ENCODE measurements around the gene CCNE1. TPM values are rescaled to one million over a fixed set of nuclear protein-coding genes. Genes with fewer than 3 reads are reported as not detected.

The CCNE1 gene
- total and polyA plus RNA-seq, 9 of the 15 experiments (the other 6 are each of a cell fraction or from before 2014, with no cell fraction given) = 6.2 to 41.0 (median 31.6) TPM

GRCh38 chr19:29811125-29812079 is at the start of gene CCNE1 (continued):
- TF ChIP-seq CREB5 (CRISPR knock-in tag; IDR thresholded peaks at IDR 0.05) = no peak
- TF ChIP-seq RNF219 (CRISPR knock-in tag; IDR thresholded peaks at IDR 0.05) = no peak
- no peak for TF ChIP-seq RBM22 (IDR thresholded peaks at IDR 0.05; ENCODE audit: low read depth, low read length, poor library complexity, severe bottlenecking)
- no peak for TF ChIP-seq ZNF274 (IDR thresholded peaks at IDR 0.05; ENCODE audit: borderline replicate concordance, low read depth, low read length)
- TF ChIP-seq HMGN3 (IDR thresholded peaks at IDR 0.05; ENCODE audit: borderline replicate concordance, extremely low read depth, insufficient read length, low read depth, low read length) = peak; percentile 66
- TF ChIP-seq ZNF785 (CRISPR knock-in tag; IDR thresholded peaks at IDR 0.05) = no peak
- no peak for TF ChIP-seq ELK3 (CRISPR knock-in tag; IDR thresholded peaks at IDR 0.05)
- no peak for TF ChIP-seq TFE3 (CRISPR knock-in tag; IDR thresholded peaks at IDR 0.05)
- no peak for TF ChIP-seq ZNF280B (CRISPR knock-in tag; IDR thresholded peaks at IDR 0.05)
- TF ChIP-seq E2F5 (CRISPR knock-in tag; IDR thresholded peaks at IDR 0.05) = no peak
- peak; percentile 78 for TF ChIP-seq EGR1 (conservative IDR thresholded peaks at IDR 0.05)
- no peak for TF ChIP-seq RBM25 (IDR thresholded peaks at IDR 0.05; ENCODE audit: low read depth, low read length, severe bottlenecking)
- TF ChIP-seq RHOXF2B (CRISPR knock-in tag; conservative IDR thresholded peaks at IDR 0.05) = no peak
- TF ChIP-seq NRF1 (conservative IDR thresholded peaks at IDR 0.05 in 1 of 2, IDR thresholded peaks at IDR 0.05 in 1 of 2) = peak; percentile 63 to 65
- no peak for TF ChIP-seq USF1 (CRISPR knock-in tag; IDR thresholded peaks at IDR 0.05)
